ENCODE data around the gene SH3PXD2A.

Gene SH3PXD2A

GRCh38 chr10:103545366-103545765 lies 310.0 kb downstream of the SH3PXD2A start:
- no peak for DNase-seq (ENCODE audit: low read depth)

DNA sequence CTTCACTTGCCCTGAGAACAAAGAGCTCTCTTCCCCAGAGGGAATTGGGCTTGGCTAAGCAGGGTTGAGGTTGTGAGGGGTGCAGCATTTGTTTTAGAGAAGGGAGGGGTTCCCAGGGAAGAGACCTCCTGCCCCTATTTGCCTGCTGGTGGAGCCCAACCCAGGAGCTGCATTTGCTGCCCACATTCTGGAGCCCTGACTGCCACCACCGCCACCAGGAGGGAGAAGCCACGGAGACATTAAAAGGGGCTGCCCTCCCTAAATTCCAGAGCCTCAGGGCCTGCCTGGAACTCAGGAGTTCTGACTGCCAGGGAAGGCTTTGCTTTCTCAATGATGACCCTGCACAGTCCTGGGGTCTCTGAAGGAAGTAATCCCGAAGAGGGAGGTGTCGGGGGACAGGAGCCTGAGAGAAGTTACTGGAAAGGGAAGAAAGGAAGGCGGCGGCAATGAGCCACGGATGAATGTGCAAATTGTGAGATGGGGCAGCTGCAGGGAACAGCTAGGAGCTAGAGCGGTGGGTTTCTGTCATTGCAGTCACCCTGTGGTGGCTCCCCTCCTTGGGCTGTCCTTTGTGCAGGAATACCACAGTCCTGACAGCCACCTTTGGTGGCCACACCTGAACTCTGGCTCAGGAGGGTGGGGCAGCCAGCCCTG lies 310.6 kb downstream of the SH3PXD2A start:
- no peak for DNase-seq (ENCODE audit: low read depth)
